HAP-1 (cell line): ENCODE results near the gene STK40.

Experiments used
- DNase-seq, 2 experiments: peaks; one replicate each; pipeline ENCODE4 v3.0.0-alpha.2; 2016 to 2020; ENCODE audit warnings: low spot score in 2 of 2
- H3K27me3 ChIP-seq: fragments of 250-450 bp; sonication (Bioruptor Pico); 2 replicates; pipeline ENCODE4 v1.5.1; 2020; ENCODE audit warnings: low read depth, mild to moderate bottlenecking, moderate library complexity
- H3K36me3 ChIP-seq: fragments of 250-450 bp; sonication (Bioruptor Pico); replicated peaks from 2 replicates; pipeline ENCODE4 v1.5.1; 2020; ENCODE audit warnings: mild to moderate bottlenecking
- H3K4me1 ChIP-seq: fragments of 250-450 bp; sonication (Bioruptor Pico); 2 replicates; pipeline ENCODE4 v1.5.1; 2020; ENCODE audit warnings: mild to moderate bottlenecking
- H3K4me3 ChIP-seq: fragments of 250-450 bp; sonication (Bioruptor Pico); 2 replicates; pipeline ENCODE4 v1.5.1; 2020; ENCODE audit warnings: mild to moderate bottlenecking, moderate library complexity
- H3K9me3 ChIP-seq: fragments of 250-450 bp; sonication (Bioruptor Pico); 2 replicates; pipeline ENCODE4 v1.5.1; 2020; ENCODE audit warnings: mild to moderate bottlenecking, moderate library complexity
- in situ Hi-C: fragments of 300-500 bp; cut with MboI; formaldehyde crosslinking; loops from 3 replicates; pipeline ENCODE4 v1.14.3; 2020; ENCODE audit warnings: low sequenced_read_pairs, inconsistent platforms, mixed read lengths

STK40 gene

DNA sequence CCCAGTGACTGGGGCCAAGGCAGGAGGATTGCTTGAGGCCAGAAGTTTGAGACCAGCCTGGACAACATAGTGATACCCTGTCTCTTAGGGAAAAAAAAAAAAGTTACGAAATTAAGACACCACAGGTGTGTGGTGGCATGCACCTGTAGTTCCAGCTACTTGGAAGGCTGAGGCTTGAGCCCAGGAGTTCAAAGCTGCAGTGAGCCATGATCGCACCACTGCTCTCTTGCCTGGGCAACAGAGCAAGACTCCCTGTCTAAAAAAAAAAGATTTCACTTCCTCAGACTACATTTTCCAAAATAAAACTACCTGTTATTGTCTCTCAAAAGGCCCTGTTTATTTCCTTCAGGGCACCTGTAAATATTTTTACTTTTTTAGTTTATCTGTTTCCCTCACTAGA is 4.7 kb upstream of the STK40 start:
- Histone ChIP-seq H3K9me3 (no peaks in the 10 kb centered on the region), H3K4me3 (no peak overlapping the region), H3K27me3 (no peaks in the 10 kb centered on the region), H3K36me3 (peaks cover 22% of the 10 kb centered on the region), H3K4me1 (peaks cover 15% of the 10 kb centered on the region)
- in situ Hi-C loops: no loop called here
- DNase-seq: no peak

DNA sequence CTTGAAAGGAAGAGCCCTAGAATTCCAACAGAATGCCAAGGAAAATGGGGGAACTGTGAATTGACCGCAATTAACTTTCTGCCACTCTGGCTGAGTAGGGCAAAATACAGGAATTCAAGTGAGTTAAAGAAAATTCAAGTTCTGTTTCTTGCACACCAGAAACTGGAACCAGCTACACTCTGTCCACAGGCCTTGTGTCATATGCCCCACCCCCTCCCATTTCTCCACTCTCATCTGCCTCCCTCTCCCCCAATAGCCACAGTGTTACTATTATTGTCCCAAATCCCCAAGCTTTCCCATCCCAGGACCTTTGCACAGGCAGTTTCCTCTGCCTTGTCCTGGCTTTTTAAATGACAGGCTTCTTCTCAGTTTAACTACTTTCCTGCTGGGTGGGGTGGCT is 4.3 kb upstream of the STK40 start:
- peaks cover 15% of the 10 kb centered on the region for H3K4me1 ChIP-seq
- H3K4me3 ChIP-seq: no peak overlapping the region
- no peaks in the 10 kb centered on the region for H3K27me3 ChIP-seq
- in situ Hi-C loops: no loop called here
- peaks cover 22% of the 10 kb centered on the region for H3K36me3 ChIP-seq
- H3K9me3 ChIP-seq: no peaks in the 10 kb centered on the region
- DNase-seq: no peak

DNA sequence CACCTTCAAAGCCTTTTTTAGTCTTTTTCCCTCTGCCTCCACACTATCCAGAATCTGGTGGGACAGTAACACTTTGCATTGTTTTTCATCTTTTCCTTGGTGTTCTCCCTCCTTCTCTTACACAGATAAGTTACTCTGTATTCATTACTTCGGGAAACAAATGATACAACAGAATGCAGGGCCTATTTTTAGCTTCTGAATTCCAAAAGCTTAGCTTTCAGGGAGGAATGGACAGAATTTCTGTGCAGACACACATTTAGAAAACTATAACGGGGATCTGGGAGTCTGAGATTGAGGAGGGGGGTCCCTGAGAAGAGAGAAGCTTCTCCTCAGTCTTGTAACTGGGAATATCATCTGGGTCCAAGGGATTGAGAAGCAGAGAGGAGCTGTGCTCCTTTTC is 3.5 kb upstream of the STK40 start:
- Histone ChIP-seq H3K27me3 (no peaks in the 10 kb centered on the region), H3K36me3 (peaks cover 22% of the 10 kb centered on the region), H3K4me1 (peaks cover 19% of the 10 kb centered on the region), H3K4me3 (no peak overlapping the region), H3K9me3 (no peaks in the 10 kb centered on the region)
- DNase-seq: no peak
- in situ Hi-C loops: no loop called here

DNA sequence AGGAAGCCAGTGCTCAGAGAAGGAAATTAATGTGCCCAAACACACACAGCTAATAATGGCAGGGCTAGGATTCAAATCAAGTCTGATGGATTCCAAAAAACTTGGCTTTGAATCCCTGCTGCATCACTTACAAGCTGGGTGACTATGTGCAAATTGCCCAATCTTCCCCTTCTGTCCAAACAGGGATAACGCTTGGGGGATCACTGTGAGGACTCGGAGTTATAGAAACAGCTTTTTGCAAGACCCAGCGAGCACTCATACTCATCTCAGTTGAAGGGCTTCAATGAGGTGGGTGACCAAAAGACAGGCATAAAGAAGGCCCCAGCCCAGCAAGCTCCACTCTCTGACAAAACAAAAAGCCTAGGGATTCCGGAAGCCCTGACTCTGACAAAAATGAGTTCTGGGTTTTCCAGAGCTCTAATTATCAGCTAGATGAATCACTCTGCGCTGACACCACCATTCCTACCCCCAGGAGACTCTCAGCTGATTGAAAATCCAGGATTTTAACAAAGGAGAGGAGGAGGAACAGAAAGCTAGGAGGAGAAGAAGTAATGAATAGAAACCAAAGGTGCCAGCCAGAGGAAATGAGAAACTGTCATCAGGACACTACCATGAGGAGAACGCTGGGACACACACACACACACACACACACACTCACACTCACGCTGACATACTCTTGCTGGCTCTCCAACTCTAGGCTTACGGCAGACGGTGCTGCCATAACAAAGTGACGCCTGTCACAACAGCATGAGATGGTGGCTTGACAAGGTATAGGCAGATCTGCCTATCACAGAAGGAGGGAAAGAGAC is 1.6 kb upstream of the STK40 start:
- peak overlapping the region; percentile 36 for H3K4me3 ChIP-seq
- in situ Hi-C loops: no loop called here
- H3K4me1 ChIP-seq: peaks cover 22% of the 10 kb centered on the region
- peak in 1 of 2 experiments; percentile 26 for DNase-seq
- H3K27me3 ChIP-seq: no peaks in the 10 kb centered on the region
- peaks cover 12% of the 10 kb centered on the region for H3K36me3 ChIP-seq
- H3K9me3 ChIP-seq: no peaks in the 10 kb centered on the region

DNA sequence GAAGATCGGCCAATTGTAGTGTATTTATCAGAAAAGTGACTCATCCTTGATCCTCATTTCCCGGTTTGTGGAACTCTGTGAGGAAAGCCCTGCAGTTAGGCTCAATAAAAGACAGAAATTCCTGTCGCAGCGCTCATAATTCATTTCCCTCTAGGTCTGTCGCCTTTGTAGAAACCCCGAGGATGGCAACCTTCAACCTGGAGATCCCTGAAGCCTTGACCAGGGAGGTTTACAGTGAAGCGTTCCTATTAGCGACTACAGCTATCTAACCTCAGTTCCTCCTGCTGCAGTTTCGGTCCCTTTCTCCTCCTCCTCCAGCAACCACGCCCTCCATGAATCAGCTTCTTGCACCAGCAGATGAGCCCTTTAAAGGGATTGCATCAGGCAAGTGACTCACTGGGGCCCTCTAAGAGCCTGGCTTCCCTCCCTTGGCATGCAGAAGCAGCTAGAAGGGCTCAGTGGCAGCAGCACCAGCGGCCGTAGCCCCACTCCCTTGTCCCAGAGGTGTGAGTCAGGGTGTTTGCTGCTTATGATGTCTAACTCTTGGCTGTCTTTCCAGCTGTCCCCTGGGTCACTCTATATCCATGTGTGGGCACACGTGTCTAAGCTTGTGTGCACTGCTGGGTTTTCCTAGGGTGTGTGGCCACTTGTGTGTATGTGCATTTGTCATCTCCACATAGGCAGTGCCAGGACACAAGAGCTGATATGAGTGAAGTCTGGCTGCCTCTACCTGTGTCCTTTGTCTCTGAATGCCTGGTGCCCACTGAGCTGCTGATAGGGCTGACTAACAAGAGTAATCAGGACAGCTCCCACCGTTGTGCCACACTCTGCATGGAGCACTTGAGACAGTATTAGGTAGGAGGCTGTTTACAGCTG is 779 bp upstream of the STK40 start:
- no peaks in the 10 kb centered on the region for H3K9me3 ChIP-seq
- DNase-seq: peak; percentile 89 to 91
- H3K4me3 ChIP-seq: peak overlapping the region; percentile 36
- no peaks in the 10 kb centered on the region for H3K27me3 ChIP-seq
- H3K36me3 ChIP-seq: peaks cover 7% of the 10 kb centered on the region
- in situ Hi-C loops: no loop called here
- H3K4me1 ChIP-seq: peaks cover 22% of the 10 kb centered on the region

DNA sequence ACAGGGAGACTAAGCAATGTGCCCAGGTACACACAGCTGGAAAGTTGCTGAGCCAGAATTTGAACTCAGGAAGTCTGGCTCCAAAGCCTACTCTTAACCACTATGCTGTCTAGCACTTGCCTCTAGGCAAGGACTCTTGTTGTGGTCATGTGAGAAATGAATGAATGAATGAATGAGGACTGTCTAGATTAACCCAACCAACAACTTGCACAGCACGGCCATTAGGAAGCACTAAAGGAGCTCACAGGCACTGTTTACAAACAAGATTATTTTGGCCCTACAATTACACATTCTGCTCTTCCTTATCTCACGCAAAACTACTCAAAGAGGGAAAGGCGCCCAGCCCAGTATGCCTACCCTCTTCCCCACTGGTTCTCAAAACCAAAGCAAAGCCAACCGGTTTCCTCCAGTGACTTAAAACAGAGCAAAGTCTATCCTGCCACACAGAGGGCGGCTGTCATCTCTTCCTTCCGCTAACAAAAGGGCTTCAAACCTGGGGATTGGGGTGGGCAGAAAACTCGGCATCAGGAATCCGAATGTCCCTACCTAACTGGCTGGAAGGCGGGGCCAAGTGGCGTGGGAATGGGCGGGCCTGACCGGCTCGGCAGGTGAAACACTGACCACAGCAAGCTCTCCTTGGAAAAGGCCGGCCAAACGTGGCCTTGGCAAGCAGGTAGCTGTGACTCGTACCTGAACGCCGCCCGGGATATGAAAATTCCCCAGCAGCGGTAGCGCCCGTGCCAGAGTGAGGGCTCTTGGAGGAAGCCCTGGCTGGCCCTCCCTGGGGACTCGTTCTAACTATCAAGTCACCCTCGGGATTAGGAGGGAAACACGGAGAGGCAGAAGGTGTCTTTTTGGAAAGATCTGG is 948 bp downstream of the STK40 start:
- in situ Hi-C loops: no loop called here

DNA sequence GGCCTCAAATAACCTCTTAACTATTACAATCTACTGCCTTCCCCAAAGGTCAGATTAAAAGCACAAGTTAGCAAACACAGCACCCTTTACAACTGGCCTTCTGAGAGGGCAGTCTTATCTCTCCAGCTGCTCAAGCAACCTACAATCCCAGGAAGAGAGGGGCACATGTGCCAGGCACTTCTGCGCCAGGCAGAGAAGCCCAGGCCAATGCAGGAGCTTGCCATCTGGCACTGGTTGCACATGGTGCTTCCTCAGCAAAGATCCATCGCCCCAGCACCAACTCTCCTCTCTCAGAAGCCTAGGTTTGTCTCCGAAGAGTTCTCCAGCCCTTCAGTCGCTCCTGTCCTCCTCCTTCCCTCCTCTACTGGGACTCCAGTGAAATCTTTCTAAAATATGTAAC is 2.5 kb downstream of the STK40 start:
- Histone ChIP-seq H3K9me3 (no peaks in the 10 kb centered on the region), H3K4me3 (no peak overlapping the region), H3K36me3 (no peaks in the 10 kb centered on the region), H3K4me1 (peaks cover 22% of the 10 kb centered on the region), H3K27me3 (no peaks in the 10 kb centered on the region)
- DNase-seq: no peak
- in situ Hi-C loops: no loop called here

More for the DNA sequence above, 948 bp downstream of the STK40 start:
- H3K9me3 ChIP-seq: no peaks in the 10 kb centered on the region
- DNase-seq: peak; percentile 32 to 78
- H3K4me1 ChIP-seq: peaks cover 22% of the 10 kb centered on the region
- H3K27me3 ChIP-seq: no peaks in the 10 kb centered on the region
- H3K4me3 ChIP-seq: peak overlapping the region; percentile 91
- no peaks in the 10 kb centered on the region for H3K36me3 ChIP-seq

DNA sequence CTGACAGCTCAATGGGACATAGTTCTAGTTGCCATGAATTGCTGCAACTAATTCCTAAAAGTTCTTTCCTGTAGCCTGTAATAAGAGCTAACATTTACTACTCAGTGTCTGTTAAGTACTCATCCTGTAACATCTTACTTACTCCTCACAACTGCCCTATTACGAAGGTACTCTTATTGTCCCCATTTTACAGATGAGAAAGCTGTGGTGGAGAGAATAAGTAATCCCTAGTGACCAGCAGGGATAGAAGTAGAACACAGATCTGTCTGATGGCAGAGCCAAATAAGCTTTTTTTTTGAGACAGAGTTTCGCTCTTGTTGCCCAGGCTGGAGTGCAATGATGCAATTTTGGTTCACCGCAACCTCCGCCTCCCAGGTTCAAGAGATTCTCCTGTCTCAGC is 3.1 kb downstream of the STK40 start:
- in situ Hi-C loops: no loop called here
- H3K9me3 ChIP-seq: no peaks in the 10 kb centered on the region
- no peaks in the 10 kb centered on the region for H3K36me3 ChIP-seq
- H3K27me3 ChIP-seq: no peaks in the 10 kb centered on the region
- DNase-seq: no peak
- peaks cover 19% of the 10 kb centered on the region for H3K4me1 ChIP-seq
- H3K4me3 ChIP-seq: no peak overlapping the region

DNA sequence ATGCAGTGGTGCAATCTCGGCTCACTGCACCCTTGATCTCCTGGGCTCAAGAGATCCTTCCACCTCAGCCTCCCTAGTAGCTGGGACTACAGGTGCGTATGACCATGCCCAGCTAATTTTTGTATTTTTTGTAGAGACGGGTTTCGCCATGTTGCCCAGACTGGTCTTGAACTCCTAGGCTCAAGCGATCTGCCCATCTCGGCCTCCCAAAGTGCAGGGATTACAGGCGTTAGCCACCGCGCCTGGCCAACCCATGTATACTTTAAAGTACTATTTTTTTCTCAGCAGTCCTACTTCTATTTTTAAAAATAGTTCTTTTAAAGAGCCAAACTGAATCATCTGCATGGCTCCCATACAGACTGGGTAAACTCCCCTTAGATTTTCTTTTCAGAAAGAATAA is 3.5 kb downstream of the STK40 start:
- Histone ChIP-seq H3K4me1 (peaks cover 14% of the 10 kb centered on the region), H3K9me3 (no peaks in the 10 kb centered on the region), H3K36me3 (no peaks in the 10 kb centered on the region), H3K27me3 (no peaks in the 10 kb centered on the region), H3K4me3 (no peak overlapping the region)
- in situ Hi-C loops: no loop called here
- DNase-seq: no peak

DNA sequence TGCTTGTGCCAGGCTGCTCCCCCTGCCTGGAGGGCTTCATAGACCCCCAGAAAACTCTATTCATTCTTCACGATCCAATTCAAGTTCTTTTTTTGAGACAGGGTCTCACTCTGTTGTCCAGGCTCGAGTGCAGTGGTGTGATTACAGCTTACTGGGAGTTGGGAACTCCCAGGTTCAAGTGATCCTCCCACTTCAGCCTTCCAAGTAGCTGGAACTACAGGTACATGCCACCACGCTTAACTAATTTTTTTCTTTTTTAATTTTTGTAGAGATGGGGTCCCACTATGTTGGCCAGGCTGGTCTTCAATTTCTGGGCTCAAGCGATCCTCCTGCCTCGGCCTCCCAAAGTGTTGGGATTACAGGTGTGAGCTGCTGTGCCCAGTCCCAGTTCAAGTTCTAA is 4.3 kb downstream of the STK40 start:
- H3K4me1 ChIP-seq: peaks cover 7% of the 10 kb centered on the region
- H3K36me3 ChIP-seq: no peaks in the 10 kb centered on the region
- no peak for DNase-seq
- no peak overlapping the region for H3K4me3 ChIP-seq
- no peaks in the 10 kb centered on the region for H3K27me3 ChIP-seq
- in situ Hi-C loops: no loop called here
- H3K9me3 ChIP-seq: no peaks in the 10 kb centered on the region

DNA sequence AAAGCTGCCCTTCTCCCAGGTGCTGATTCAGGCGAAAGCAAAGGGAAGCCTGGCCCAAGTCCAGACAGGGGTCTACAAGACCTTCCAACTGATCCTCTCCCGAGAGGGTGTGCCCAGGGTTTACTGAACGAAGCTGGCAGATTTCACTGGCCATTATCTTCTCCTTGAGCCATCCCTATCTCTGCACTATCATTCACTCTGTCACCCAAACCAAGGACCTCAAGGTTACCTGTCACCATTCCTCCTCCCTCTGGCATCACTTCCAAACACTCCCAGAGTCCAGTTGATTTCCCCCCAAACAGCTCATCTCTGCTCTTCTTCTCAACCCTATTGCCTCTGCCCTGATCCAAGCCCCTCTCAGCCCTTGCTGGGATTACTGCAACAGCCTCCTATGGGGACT is 4.9 kb downstream of the STK40 start:
- no peaks in the 10 kb centered on the region for H3K27me3 ChIP-seq
- in situ Hi-C loops: no loop called here
- H3K36me3 ChIP-seq: no peaks in the 10 kb centered on the region
- no peaks in the 10 kb centered on the region for H3K9me3 ChIP-seq
- peaks cover 7% of the 10 kb centered on the region for H3K4me1 ChIP-seq
- H3K4me3 ChIP-seq: no peak overlapping the region
- no peak for DNase-seq

DNA sequence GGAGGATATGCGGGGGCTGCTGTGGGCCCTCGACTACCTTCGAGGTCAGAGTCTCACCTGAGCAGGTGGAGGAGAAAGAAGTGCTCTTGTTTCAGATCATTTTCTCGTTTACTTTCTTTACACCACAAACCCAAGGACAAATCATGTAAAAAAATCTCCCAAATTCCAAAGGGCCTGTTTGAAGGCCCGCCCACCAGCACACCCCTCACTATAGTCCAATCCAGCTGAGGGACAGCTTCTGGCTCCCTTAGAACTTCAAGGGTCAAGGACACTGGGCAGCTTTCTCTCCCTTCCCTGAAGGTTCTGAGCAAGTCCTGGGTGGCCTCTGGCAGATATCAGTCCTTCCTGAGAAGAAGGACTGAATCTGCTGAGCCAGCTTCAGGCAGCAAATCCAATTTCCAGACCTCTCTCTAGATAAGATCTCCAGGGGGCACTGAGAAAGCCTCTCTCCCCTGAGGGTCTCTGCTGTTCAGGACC is 5.5 kb downstream of the STK40 start:
- in situ Hi-C loops: no loop called here

DNA sequence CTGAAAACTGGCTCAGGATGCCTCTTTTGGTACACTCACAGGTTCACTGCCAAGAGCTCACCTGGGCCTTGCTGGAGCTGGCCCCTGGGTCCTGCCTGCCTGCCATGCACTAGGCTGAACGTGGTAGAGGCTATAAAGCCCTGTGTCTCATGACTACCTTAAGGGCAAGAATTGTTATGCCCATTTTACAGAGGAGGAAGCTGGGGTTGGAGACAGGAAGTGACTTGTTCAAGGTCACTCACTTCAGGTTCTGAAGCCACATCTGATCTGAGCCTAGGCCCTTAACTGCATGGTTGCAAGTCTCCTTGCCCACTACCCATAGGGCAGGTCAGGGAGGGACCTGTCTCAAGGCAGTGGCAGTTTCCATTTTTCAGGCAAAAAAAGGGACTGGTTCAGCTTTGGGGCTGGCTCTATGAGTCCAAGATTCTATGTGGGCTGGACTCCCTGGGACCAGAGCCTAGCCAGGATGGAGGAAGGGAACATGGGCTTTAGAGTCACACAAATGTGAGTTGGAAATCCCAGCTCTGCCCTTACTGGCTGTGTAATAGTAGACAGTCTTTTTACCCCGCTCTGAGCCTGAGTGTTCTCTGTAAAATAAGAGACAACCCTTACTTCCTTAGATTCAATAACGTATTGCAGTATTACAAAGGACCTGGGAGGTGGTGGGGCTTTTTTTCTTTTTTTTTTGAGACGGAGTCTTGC is 7.8 kb downstream of the STK40 start:
- no peak for DNase-seq
- H3K4me1 ChIP-seq: peaks cover 7% of the 10 kb centered on the region; the same call in 1 of the 2 replicates
- no peak overlapping the region for H3K4me3 ChIP-seq
- no peaks in the 10 kb centered on the region for H3K27me3 ChIP-seq
- H3K9me3 ChIP-seq: no peaks in the 10 kb centered on the region
- no peaks in the 10 kb centered on the region for H3K36me3 ChIP-seq
- in situ Hi-C loops: no loop called here

More for the DNA sequence above, 5.5 kb downstream of the STK40 start:
- Histone ChIP-seq H3K4me3 (no peak overlapping the region), H3K9me3 (no peaks in the 10 kb centered on the region), H3K27me3 (no peaks in the 10 kb centered on the region), H3K36me3 (no peaks in the 10 kb centered on the region), H3K4me1 (peaks cover 7% of the 10 kb centered on the region)
- DNase-seq: no peak
